SK-N-MC (cell line): ENCODE data around the gene MYO15A.

Experiments
- EZH2 ChIP-seq: fragments of 200-600 bp; sonication (generic); IDR thresholded peaks from one replicate; pipeline ENCODE4 v1.6.1; 2017; ENCODE audit warnings: antibody characterized with exemption
- FOXP2 ChIP-seq: optimal IDR thresholded peaks from 2 replicates; pipeline ENCODE3; 2011; ENCODE audit warnings: mild to moderate bottlenecking, moderate library complexity; ENCODE audit not compliant: insufficient read depth; ENCODE audit errors: extremely low read length, control extremely low read depth
- POLR2AphosphoS5 ChIP-seq: IDR thresholded peaks from 2 replicates; pipeline ENCODE4 v1.6.1; 2012; ENCODE audit warnings: mild to moderate bottlenecking, low read depth, low read length, borderline replicate concordance

DNA sequence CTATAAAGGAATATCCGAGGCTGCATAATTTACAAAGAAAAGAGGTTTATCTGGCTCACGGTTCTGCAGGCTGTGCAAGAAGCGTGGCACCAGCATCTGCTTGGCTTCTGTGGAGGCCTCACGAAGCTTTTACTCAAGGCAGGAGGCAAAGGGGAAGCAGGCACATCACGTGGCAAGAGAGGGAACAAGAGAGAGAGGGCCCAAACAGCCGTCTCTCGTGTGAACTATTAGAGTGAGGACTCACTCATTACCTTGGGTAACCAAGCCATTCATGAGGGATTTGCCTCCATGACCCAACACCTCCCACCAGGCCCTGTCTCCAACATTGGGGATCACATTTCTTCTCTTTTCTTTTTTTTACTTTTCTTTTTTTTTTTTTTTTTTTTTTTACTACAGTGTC is 67.6 kb downstream of the MYO15A start:
- no peak for TF ChIP-seq EZH2
- TF ChIP-seq POLR2AphosphoS5: no peak
- TF ChIP-seq FOXP2: no peak
